ENCODE measurements around the gene TNFRSF1A.

The TNFRSF1A gene

GRCh38 chr12:6355491-6356373 lies 13.9 kb upstream of the TNFRSF1A start:
- Histone ChIP-seq H3K56ac (ENCODE audit: low read length) (no peak overlapping the region), H2AK5ac (ENCODE audit: low read length) (no peak overlapping the region), H4K8ac (ENCODE audit: low read depth, low read length) (no peak overlapping the region), H3K4ac (ENCODE audit: low read depth, low read length) (no peak overlapping the region), H3K36me3 (ENCODE audit: control insufficient read depth, insufficient read depth, low read length) (no peaks in the 10 kb centered on the region), H3K27ac (ENCODE audit: low read depth, low read length) (no peak overlapping the region), H3K79me2 (ENCODE audit: control insufficient read depth, insufficient read depth, low read length) (no peaks in the 10 kb centered on the region), H3K9ac (ENCODE audit: low read length) (no peak overlapping the region), H3K4me2 (ENCODE audit: low read length) (no peak overlapping the region), H4K5ac (ENCODE audit: low read length) (no peak overlapping the region), H3K18ac (ENCODE audit: low read length) (no peak overlapping the region), H3K27me3 (ENCODE audit: insufficient read depth, low read length, poor library complexity) (no peaks in the 10 kb centered on the region), H2BK15ac (replicated peaks; ENCODE audit: low read depth) (no peak overlapping the region), H2BK120ac (ENCODE audit: low read depth, low read length) (no peak overlapping the region), H3K4me3 (ENCODE audit: low read length) (no peak overlapping the region), H3K4me1 (ENCODE audit: control insufficient read depth, low read depth, low read length) (no peaks in the 10 kb centered on the region), H3K23ac (ENCODE audit: low read length) (no peak overlapping the region), H2BK5ac (ENCODE audit: low read length) (no peak overlapping the region), H3K79me1 (ENCODE audit: low read length) (no peaks in the 10 kb centered on the region)
- no CpG with 5 or more reads among the region's 8 CpGs for WGBS (ENCODE audit: extremely low coverage, insufficient coverage, low lambda C conversion rate)
- DNase-seq, result peak; percentile 81

DNA sequence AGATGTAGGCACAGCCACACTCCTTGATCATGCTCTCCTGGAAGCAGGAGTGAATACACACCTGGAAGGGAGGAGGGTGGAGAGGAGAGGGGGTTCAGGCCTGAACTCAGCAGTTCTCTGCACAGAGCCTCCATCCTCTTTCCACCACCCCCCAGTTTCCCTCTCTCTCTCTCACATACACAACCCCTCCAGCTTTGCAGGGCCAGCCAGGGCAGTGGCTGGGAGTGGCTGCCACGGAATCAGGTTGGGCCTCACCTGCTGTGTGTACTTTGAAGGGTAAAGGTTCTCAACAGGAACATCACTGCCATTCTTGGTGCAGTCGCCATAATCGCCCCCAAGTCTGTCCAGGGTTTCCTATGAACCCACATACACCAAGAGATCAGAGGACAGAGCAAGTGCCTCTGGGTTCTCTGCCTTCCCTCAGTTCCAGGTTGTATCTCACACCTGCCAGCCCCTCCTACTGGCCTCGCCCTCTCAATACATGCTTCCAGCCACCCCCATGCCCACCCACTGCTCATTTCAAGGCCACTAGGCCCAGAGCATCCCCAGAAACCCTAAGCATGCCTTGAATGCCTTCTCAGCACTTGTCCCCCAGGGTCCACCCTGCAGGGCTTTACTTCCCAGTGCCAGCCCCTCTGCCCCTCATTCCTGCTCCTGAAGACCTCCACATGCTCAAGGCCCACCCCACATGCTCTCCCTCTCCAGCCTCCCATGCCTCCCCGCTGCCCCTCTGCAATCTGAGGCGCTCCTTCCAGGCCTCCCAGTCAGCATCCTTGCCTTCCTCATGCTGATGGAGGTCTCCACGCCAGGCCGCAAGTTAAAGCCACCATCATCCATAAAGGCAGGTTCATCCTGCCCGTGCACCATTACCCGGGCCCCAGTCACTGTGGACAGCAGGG lies 12.9 kb upstream of the TNFRSF1A start:
- Histone ChIP-seq H3K79me1 (ENCODE audit: low read length) (no peaks in the 10 kb centered on the region), H4K8ac (ENCODE audit: low read depth, low read length) (no peak overlapping the region), H4K5ac (ENCODE audit: low read length) (no peak overlapping the region), H3K4me3 (ENCODE audit: low read length) (no peak overlapping the region), H2BK120ac (ENCODE audit: low read depth, low read length) (no peak overlapping the region), H3K4me1 (ENCODE audit: control insufficient read depth, low read depth, low read length) (no peaks in the 10 kb centered on the region), H3K56ac (ENCODE audit: low read length) (no peak overlapping the region), H2BK15ac (replicated peaks; ENCODE audit: low read depth) (no peak overlapping the region), H3K79me2 (ENCODE audit: control insufficient read depth, insufficient read depth, low read length) (no peaks in the 10 kb centered on the region), H2AK5ac (ENCODE audit: low read length) (no peak overlapping the region), H3K18ac (ENCODE audit: low read length) (no peak overlapping the region), H3K4me2 (ENCODE audit: low read length) (no peak overlapping the region), H3K9ac (ENCODE audit: low read length) (no peak overlapping the region), H3K23ac (ENCODE audit: low read length) (no peak overlapping the region), H2BK5ac (ENCODE audit: low read length) (no peak overlapping the region), H3K4ac (ENCODE audit: low read depth, low read length) (no peak overlapping the region), H3K36me3 (ENCODE audit: control insufficient read depth, insufficient read depth, low read length) (no peaks in the 10 kb centered on the region), H3K27ac (ENCODE audit: low read depth, low read length) (no peak overlapping the region), H3K27me3 (ENCODE audit: insufficient read depth, low read length, poor library complexity) (no peaks in the 10 kb centered on the region)
- WGBS (ENCODE audit: extremely low coverage, insufficient coverage, low lambda C conversion rate), result no CpG with 5 or more reads among the region's 10 CpGs
- DNase-seq, result no peak

- no CpG with 5 or more reads among the region's 9 CpGs for WGBS (ENCODE audit: extremely low coverage, insufficient coverage, low lambda C conversion rate)
- Histone ChIP-seq H3K18ac (ENCODE audit: low read length) (no peak overlapping the region), H4K5ac (ENCODE audit: low read length) (no peak overlapping the region), H3K4ac (ENCODE audit: low read depth, low read length) (no peak overlapping the region), H3K4me3 (ENCODE audit: low read length) (no peak overlapping the region), H3K4me1 (ENCODE audit: control insufficient read depth, low read depth, low read length) (no peaks in the 10 kb centered on the region), H3K4me2 (ENCODE audit: low read length) (no peak overlapping the region), H3K36me3 (ENCODE audit: control insufficient read depth, insufficient read depth, low read length) (no peaks in the 10 kb centered on the region), H3K23ac (ENCODE audit: low read length) (no peak overlapping the region), H3K27ac (ENCODE audit: low read depth, low read length) (no peak overlapping the region), H3K79me1 (ENCODE audit: low read length) (no peaks in the 10 kb centered on the region), H2BK15ac (replicated peaks; ENCODE audit: low read depth) (no peak overlapping the region), H3K9ac (ENCODE audit: low read length) (no peak overlapping the region), H4K8ac (ENCODE audit: low read depth, low read length) (no peak overlapping the region), H2BK120ac (ENCODE audit: low read depth, low read length) (no peak overlapping the region), H3K79me2 (ENCODE audit: control insufficient read depth, insufficient read depth, low read length) (no peaks in the 10 kb centered on the region), H3K27me3 (ENCODE audit: insufficient read depth, low read length, poor library complexity) (no peaks in the 10 kb centered on the region), H2AK5ac (ENCODE audit: low read length) (no peak overlapping the region), H2BK5ac (ENCODE audit: low read length) (no peak overlapping the region), H3K56ac (ENCODE audit: low read length) (no peak overlapping the region)
- DNase-seq, result no peak
These were observed 10.6 kb upstream of the TNFRSF1A start for GRCh38 chr12:6352193-6353173.

GRCh38 chr12:6351622-6352021 lies 9.7 kb upstream of the TNFRSF1A start:
- no peak overlapping the region for H3K56ac ChIP-seq (ENCODE audit: low read length)
- no peak overlapping the region for H3K4me2 ChIP-seq (ENCODE audit: low read length)
- no peaks in the 10 kb centered on the region for H3K36me3 ChIP-seq (ENCODE audit: control insufficient read depth, insufficient read depth, low read length)
- no peak overlapping the region for H2BK5ac ChIP-seq (ENCODE audit: low read length)
- no peak overlapping the region for H3K18ac ChIP-seq (ENCODE audit: low read length)
- no peak overlapping the region for H4K8ac ChIP-seq (ENCODE audit: low read depth, low read length)
- no peaks in the 10 kb centered on the region for H3K4me1 ChIP-seq (ENCODE audit: control insufficient read depth, low read depth, low read length)
- H3K79me1 ChIP-seq (ENCODE audit: low read length), result no peaks in the 10 kb centered on the region
- H3K4me3 ChIP-seq (ENCODE audit: low read length), result no peak overlapping the region
- no peak overlapping the region for H3K4ac ChIP-seq (ENCODE audit: low read depth, low read length)
- H3K27me3 ChIP-seq (ENCODE audit: insufficient read depth, low read length, poor library complexity), result no peaks in the 10 kb centered on the region
- no peak overlapping the region for H4K5ac ChIP-seq (ENCODE audit: low read length)
- no peak overlapping the region for H2BK15ac ChIP-seq (replicated peaks; ENCODE audit: low read depth)
- WGBS (ENCODE audit: extremely low coverage, insufficient coverage, low lambda C conversion rate), result no CpG with 5 or more reads among the region's 5 CpGs
- no peak overlapping the region for H2AK5ac ChIP-seq (ENCODE audit: low read length)
- no peak overlapping the region for H3K23ac ChIP-seq (ENCODE audit: low read length)
- H3K9ac ChIP-seq (ENCODE audit: low read length), result no peak overlapping the region
- DNase-seq, result no peak
- H2BK120ac ChIP-seq (ENCODE audit: low read depth, low read length), result no peak overlapping the region
- H3K27ac ChIP-seq (ENCODE audit: low read depth, low read length), result no peak overlapping the region
- H3K79me2 ChIP-seq (ENCODE audit: control insufficient read depth, insufficient read depth, low read length), result no peaks in the 10 kb centered on the region
